ENCODE results near the gene KCTD13.
A peak's percentile ranks its signal among the peaks of the same experiment; 100 is the strongest.
"Not testable (repeated sequence)": the region's sequence is repeated elsewhere in the genome, so short reads cannot be mapped to it uniquely, and the experiment has no call there.

Gene KCTD13

GRCh38 chr16:29877266-29877961 lies 48.6 kb downstream of the KCTD13 start:
- DNase-seq = no peak

- DNase-seq = no peak
Measured at GRCh38 chr16:29876594-29877249, 49.3 kb downstream of the KCTD13 start.

GRCh38 chr16:29876217-29876593 lies 49.8 kb downstream of the KCTD13 start:
- no peak for DNase-seq

GRCh38 chr16:29875206-29875605 lies 50.8 kb downstream of the KCTD13 start:
- DNase-seq = no peak

- DNase-seq = no peak
Measured at GRCh38 chr16:29873319-29873718, 52.7 kb downstream of the KCTD13 start.

- no peak for DNase-seq
Measured at GRCh38 chr16:29871822-29872546, 54.0 kb downstream of the KCTD13 start.

GRCh38 chr16:29869067-29869466 lies 57.0 kb downstream of the KCTD13 start:
- not testable (repeated sequence) for DNase-seq

- no peak for DNase-seq
Measured at GRCh38 chr16:29868396-29869009, 57.5 kb downstream of the KCTD13 start.

- no peak for DNase-seq
Measured at GRCh38 chr16:29864205-29864604, 61.8 kb downstream of the KCTD13 start.

GRCh38 chr16:29863669-29863984 lies 62.4 kb downstream of the KCTD13 start:
- no peak for DNase-seq

GRCh38 chr16:29862884-29863668 lies 63.0 kb downstream of the KCTD13 start, which contains the start of gene CDIPT:
CDIPT (minus strand) TSS chr16:29863226; CDS start chr16:29862857, 369 bp downstream.
- DNase-seq = peak; percentile 96

GRCh38 chr16:29862383-29862883 lies 63.6 kb downstream of the KCTD13 start:
- no peak for DNase-seq

GRCh38 chr16:29860218-29860617 lies 65.8 kb downstream of the KCTD13 start:
- DNase-seq = no peak

GRCh38 chr16:29858974-29859373 lies 67.1 kb downstream of the KCTD13 start:
- no peak for DNase-seq

GRCh38 chr16:29858149-29858849 lies 67.7 kb downstream of the KCTD13 start:
- no peak for DNase-seq

GRCh38 chr16:29857133-29857760 lies 68.8 kb downstream of the KCTD13 start:
- DNase-seq = no peak

All from NCI-H1092 (cell line).